HG03457 (cell line): ENCODE data around the gene PTRH1.
"Not testable (repeated sequence)": the region's sequence is repeated elsewhere in the genome, so short reads cannot be mapped to it uniquely, and the experiment has no call there.

Experiments used
- ATAC-seq: cut with Tn5 transposase; IDR thresholded peaks from one replicate; pipeline ENCODE4 v1.9.1; 2021; ENCODE audit warnings: moderate number of reproducible peaks; ENCODE audit not compliant: unreplicated experiment

Gene PTRH1, protein sequence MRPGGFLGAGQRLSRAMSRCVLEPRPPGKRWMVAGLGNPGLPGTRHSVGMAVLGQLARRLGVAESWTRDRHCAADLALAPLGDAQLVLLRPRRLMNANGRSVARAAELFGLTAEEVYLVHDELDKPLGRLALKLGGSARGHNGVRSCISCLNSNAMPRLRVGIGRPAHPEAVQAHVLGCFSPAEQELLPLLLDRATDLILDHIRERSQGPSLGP

DNA sequence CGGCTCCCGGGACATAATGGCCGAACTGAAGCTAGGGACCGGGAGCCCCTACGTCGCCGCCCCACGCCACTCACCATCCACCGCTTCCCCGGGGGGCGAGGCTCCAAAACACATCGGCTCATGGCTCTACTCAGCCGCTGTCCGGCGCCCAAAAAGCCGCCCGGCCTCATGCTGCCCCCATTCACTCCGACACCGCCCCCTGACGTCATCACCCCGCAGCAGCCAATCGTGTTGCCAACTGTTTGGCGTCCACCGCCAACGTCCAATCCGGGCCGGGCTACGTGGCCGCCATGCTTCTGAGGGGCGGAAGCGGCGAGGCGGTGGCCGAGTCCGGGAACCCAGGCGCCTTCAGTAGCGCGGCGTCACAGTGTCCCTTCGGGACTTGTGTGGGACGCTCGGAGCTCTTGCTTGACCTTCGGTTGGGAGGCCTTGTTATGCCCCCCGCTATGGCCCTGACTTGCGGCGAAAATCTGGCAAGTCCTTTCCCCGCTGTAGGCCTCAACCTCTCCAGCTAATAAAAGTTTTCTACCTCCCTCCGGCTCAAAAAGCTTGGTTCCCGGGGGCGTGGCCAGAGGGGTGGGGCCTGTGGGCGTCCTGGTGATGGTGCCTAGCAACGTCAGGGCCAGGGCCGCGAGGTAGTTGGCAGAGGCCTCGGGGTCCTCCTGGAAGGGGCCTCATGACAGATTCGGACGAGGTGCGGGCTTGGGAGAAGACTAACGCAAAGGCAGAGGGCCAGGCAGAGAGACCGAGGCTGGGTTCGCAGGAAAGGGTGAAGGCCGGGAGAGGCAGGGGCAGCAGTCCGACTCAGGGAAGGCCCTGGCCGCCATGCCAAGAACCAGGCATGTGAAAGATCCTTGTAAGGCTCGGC lies at the start of gene PTRH1, which contains the start of gene TTC16:
Gene PTRH1 (minus strand): TSS at position 194 of the 868 bp plus-strand sequence. CDS start 24 bp downstream, at position 170.
Gene TTC16 (plus strand): TSS at position 610 of the 868 bp plus-strand sequence. CDS start 67 bp downstream, at position 677.
- peak; percentile 81 for ATAC-seq

DNA sequence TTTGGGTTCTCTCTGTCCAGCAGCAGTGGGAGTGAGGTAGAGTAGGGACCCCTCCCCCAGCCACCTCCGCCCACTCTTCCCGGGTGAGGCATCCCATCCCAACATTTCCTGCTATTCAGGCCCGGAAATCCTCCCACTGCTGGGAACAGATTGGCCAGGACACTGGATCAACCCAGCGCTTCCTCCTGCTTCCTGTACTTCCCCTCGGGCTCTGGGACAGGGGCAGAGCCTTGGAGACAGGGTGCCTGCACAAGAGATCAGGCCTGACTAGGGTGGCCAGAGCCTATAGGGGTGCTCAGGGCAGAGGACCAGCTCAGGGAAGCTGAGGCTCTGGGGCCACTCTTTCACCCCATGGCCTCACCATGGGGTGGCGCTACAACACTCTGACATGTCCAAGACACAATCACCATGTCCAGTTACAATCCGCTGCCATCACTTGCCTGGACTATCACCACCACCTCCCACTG lies 48.5 kb upstream of the PTRH1 start:
- no peak for ATAC-seq

DNA sequence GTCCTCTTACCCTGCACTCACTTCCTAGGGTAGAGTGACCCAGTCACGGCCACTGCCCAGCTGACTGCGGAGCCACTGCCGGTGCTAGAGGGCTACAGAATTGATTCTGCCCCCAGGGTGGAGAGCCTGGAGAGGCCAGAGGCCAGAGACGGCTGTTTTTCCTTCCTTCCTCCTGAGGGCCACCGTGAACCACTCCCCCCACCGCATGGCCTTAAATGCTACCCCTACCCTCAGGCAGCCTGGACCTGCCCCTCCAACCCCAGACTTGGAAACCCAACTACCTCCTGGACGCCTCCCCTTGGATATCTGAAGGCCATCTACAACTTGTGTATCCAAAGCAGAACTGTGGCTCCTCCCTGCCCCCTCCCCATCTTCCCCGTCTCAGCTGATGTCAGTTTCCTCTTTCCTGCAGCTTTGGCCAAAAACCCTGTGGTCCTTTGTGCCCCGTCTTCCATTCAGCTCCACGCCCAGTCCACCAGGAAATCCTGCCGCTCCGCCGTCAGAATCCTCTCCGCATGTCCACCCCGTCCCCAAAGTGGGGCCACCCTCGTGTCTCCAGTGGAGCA lies 46.7 kb upstream of the PTRH1 start:
- ATAC-seq: no peak

DNA sequence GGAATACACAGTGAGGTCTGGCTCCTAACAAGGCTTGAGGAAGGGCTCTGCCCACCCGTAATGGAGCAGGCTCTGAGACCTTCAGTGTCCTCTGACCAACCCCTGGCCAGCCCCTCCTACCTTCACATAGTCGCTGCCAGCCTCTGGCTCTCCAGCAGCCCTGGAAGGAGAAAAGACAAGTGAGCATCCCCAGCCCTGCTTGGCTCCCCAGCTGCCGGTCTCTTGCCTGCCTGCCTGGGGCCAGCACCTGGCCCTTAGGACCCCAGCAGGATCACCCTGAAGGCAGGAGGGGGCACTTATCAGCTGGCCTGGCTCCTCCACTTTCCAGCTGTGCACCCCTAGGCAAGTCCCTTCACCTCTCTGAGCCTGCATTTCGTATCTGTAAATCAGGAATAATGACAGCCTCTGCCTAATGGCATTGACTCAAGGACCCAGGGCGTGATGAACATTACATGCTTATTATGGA lies 46.1 kb upstream of the PTRH1 start:
- no peak for ATAC-seq

DNA sequence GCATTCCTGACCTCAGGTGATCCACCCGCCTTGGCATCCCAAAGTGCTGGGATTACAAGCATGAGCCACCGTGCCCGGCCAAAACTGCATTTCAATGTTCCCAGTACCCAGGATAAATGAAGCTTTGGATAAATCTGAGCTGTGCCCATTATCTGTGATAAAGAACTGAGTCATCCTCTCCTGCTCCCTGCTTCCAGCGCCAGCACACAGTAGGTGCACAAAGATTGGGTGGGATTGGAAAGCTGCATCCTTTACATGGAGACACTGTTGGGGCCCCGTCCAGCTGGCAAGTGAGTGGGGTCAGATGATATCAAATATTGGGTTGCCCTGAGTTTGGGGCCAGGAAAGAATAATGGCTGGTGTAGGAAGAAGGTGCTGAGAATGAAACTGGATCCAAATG lies 45.6 kb upstream of the PTRH1 start:
- no peak for ATAC-seq

DNA sequence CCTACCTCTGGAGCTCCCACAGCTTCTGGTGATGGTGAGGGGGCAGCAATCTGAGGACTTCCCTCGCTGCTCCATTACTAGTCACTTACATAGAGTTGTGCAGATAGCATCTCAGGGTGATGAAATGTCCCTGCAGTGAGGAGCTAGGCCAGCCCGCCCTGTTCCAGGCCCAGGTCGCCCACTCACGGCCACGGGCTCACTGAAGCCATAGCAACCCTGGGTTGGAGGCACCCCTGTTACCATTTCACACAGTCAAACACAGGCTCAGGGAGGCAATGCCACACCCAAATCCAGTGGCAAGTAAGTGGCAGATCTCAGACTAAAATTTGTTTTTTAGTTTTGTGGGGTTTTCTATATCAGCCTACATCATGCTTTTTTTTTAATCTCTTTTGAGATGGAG lies 43.4 kb upstream of the PTRH1 start:
- ATAC-seq: no peak

DNA sequence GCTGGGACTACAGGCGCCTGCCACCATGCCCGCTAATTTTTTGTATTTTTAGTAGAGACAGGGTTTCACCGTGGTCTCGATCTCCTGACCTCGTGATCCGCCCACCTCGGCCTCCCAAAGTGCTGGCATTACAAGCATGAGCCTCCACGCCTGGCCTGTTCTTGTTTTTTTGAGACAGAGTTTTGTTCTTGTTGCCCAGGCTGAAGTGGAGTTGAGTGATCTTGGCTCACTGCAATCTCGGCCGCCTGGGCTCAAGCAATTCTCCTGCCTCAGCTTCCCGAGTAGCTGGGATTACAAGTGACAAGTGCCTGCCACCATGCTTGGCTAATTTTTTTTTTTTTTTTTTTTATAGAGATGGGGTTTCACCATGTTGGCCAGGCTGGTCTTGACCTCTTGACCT lies 41.3 kb upstream of the PTRH1 start:
- ATAC-seq: not testable (repeated sequence)

DNA sequence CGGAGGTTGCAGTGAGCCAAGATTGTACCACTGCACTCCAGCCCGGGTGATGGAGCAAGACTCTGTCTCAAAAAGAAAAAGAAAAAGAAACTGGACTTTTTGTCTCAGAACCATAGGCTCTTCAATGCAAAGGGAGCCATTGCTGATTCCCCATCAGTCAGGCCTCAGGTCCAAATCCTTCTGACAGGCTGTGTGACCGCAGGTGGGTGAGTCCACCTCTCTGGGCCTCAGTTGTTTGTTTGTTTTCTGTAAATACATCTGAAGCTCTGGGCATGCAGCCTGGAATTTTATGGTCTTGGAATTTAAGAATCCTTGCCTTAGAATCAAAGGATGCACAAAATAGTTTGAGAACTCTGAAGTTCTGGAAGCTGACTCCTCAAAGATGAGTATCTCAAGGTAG lies 40.8 kb upstream of the PTRH1 start:
- ATAC-seq: no peak

DNA sequence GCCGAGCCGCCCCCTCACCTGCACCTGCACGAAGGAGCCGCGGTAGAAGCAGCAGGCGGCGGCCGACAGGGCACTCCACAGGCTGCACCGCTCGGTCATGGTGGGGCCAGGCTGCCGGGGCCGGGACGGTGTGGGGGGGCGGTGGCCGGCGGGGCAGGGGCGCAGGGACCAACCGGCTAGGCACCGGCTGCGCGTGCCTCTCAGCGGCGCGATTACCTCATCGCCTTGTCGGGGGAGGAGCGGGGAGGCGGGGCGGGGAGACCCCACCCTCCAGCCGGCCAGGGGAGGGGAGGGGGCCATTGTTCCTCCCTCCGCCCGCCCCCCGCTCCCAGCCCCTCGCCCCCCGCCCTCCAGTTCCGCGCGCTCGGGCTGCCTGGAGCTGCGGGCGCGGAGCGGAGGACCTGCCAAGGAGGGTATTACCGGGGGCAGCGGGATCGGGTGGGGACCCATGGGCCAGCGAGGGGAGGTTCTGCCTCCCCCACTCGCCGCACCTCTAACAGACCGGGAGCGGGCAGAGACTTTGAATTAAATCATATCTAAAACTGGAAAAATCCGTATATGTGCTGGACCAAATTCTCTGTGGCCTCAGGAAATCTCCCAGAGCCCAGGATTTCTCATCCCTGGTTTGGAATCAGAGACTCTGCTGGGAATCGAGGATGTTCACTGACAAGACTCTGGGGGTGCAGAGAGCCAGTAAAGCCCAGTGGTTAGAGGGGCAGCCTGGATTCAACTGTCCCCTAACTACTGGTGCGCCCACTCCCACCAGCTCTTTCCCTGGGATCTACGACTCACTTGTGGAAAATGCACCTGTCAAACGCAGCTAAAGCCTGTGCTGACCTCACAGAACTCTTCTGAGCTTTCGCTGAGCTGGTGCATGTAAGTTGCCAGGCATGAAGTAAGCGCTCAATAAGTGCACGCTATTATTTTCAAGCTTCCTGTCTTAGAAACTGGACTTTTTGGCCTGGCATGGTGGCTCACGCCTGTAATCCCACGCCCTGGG lies 39.9 kb upstream of the PTRH1 start:
- ATAC-seq: no peak

DNA sequence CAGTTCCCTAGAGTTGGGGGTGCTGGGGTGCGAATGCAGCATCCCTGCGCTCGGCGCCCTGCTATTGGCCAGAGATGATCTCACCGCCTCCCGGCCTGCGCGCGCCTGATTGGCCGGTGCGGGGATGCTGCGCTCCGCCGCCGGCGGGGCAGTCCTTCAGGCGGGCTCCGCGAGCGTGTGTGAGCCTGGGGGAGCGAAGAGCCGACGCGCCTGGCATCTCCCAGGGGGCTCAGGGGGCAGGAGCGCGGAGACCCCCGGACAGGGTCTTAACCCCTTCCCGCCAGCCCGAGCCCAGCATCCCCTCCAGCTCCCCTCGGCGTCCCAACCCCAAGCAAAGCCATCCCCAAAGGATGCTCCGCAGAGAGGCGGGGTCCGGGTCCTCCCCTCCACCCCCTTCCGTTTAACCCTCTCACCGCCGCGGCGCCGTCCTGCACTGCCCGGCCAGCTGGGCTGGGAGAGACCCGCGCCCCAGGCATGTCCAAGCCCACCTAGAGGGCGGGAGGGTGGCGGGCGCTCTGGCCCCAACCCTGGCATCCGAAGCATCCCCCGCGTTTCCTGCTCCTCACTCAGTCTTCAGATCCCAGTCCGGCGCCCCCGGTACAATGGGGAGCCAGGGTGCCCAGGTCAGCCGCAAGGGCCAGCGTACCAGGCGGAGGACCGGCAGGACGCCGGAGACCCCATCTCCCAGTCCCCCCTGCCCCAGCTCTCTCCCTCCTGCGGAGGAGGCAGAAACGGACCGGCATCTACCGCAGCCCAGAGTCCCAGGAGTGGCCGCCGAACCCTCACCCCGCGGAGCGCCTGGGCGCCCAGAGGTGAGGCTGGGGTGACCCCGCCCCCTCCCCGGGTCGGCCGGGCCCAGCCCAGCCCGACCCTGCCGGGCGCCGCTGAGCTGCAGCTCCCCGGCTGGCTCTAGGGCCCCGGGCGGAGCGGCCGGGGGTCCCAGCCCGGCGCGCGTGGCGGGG lies 38.9 kb upstream of the PTRH1 start:
- ATAC-seq: no peak

DNA sequence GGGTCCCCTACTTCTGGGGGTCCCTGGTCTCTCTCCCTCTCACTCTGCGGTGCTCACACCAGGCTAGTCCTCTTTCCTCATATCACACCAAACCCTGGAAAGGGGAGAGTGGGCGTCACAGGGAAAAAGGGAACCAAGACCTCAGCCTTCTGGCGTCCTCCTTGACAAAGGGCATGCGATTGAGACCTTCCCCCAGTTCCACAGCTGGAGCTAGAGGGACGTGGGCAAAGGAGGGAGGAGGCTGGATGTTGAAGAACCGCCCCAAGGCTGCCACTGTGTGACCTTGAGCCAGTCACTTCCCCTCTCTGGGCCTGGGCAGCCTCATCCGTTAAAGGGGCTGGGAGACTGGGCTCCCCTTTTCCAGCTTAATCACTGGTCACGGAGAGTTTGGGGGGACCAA lies 38.2 kb upstream of the PTRH1 start:
- no peak for ATAC-seq

DNA sequence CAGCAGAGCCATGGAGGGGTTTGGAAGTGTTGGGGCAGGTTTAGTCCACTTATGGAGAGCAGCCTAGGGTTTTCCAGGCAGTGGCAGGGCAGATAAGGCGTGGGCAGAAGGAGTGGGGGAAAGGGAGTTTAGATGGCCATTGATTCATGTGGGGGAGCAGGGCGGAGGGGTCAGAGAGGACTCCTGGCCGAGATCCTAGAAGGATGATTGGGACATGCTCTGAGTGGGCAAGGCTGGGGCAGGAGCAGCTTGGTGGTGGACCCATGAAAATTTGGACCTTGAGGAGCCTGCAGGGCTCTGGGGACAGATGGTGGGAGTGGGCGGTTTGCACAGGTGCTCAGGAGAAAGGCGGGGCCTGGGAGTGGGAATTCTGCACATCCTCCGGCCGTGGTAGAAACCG lies 37.7 kb upstream of the PTRH1 start:
- ATAC-seq: no peak

DNA sequence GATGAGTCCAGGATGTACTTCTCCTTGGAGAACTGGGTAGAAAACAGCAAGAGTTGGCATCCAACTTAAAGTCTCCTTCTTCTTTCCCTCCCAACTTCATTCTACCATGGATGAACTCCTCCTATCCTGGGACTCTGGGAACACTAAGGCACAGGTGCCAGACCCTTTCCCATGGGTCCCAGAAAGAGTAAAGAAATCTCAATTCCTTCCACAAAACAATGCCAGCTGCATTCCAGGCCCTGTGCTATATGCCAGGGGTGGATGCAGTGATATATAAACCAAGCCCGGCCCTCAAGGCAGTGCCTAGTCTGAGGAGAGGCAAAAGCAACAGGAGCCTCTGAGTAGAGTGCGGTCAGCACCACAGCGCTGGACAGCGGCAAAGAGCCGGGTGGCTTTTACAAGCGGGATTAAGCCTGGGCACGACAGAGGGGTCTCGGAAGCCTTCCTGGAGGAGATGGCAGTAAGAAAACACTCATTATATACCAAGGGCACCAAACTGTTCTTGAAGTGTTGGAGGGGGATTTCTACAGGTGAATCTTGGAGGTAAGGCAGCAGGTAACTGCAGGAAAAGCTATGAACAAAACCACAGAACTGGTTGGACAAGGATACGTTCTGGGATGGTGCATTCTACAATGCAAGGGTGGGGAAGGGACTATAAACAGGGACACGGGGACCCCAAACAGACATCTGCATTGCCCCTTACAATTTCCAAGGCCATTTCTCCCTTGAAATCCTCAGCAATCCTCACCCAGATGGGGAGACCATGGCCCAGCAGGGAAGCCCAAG lies 36.0 kb upstream of the PTRH1 start:
- no peak for ATAC-seq

DNA sequence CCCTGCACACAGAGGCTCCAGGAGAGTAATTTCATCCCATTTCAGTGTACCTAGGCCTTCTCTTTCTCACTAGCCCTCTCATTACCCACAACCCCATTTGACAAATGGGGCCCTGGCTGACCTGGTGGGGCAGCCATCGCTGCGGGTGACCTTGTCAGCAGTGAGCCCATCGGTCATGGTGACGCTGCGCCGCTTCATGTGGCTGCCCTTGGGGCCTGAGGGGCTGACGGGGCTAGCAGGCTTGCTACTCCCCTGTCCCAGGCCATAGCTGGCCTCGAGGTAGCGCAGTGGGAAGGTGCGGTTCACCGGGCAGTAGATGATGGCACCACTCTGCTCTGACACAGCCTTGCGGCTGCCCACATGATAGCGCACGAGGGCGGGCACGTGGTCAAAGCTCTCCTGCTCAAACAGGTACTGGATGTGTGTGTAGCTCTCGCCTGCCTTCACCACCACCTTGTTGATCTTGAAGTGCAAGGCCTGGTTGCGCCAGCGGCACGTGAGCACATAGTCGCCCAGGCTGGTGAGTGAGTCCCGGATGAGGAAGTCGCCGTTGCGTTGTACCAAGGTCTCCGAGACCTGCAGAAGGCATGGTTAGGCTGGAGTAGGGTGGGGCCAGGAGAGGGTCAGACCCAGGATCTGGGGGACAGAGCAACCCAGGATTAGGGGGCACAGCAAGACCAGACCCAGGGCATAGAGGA lies 33.8 kb upstream of the PTRH1 start:
- ATAC-seq: no peak

DNA sequence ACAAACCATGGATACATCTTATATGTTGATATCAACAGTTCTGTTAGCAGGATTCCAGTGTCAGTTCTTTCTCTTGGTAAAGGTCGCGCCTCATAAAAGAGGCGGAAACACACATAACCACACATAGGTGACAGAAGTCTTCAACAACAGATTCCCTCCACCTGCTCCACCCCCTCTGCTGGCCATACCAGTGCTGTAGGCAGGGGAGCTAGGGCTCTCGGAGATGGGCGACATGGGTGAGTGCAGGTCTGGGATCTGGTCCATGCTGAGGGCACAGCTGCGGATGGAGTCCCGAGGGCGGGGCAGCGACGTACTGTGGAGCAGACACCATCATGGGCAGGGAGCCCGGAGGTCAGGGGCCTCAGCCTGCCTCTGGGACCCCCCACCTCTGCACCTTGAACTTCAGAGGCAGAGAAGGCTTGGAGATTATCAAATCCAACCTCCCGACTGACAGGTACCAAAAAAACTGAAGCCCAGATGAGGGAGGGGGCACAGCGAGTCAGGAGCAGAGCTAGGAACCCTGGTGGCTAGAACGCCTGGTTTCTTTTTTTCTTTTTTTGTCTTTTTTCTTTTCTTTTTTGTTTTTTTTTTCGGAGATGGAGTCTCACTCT lies 31.6 kb upstream of the PTRH1 start:
- ATAC-seq: no peak

DNA sequence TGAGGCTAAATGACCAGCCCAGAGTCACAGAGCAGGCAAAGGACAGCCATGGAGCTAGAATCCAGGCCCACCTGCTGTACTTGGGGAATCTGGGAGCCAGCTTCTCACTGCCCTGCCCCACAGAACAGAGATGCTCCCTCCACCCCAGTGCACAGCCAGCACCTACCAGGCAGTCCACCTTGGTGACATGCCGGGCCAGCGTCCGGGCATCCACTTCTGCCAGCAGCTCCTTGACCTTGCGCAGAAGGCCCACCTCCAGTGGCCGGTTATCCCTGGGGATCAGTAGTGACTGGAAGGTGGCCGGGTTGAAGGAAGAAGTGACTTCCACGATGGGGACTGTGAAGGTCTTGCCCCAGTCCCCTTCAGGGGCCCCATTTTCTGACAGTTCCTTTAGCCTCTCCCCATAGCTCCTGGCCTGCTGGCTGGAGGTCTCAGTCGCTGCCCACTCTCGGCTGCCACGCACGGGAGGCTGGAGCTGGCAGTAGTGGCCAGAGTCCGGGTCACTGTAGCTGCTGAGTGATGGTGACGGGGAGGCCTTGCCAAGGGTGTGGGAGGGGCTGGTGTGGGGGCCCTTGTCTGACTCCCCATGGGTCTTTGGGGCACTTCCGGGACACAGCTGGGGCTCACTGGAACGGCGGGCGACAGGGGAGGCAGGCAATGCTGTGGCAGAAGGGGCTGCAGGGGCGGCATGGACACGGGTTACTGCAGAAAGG lies 29.1 kb upstream of the PTRH1 start:
- no peak for ATAC-seq
